B cell (primary cell): ENCODE measurements around the gene CCDC30.

ENCODE experiments used
- CTCF ChIP-seq: fragments of 200-600 bp; IDR thresholded peaks from one replicate; pipeline ENCODE4 v1.8.0; 2022; ENCODE audit warnings: antibody characterized with exemption, mild to moderate bottlenecking
- EZH2 ChIP-seq: IDR thresholded peaks from 2 replicates; pipeline ENCODE4 v1.6.1; 2012; ENCODE audit warnings: borderline replicate concordance, low read depth, mild to moderate bottlenecking, moderate library complexity, low read length; ENCODE audit not compliant: insufficient read depth, poor library complexity, severe bottlenecking

- TF ChIP-seq CTCF (no peak), EZH2 (no peak)
Observed at GRCh38 chr1:42680055-42680454, 217.0 kb downstream of the CCDC30 start.
